ENCODE data around the gene FBXL4.

- no peak for TF ChIP-seq POLR2A (IDR thresholded peaks at IDR 0.05; ENCODE audit: extremely low read depth, insufficient read length)
- TF ChIP-seq, protein P1, sequence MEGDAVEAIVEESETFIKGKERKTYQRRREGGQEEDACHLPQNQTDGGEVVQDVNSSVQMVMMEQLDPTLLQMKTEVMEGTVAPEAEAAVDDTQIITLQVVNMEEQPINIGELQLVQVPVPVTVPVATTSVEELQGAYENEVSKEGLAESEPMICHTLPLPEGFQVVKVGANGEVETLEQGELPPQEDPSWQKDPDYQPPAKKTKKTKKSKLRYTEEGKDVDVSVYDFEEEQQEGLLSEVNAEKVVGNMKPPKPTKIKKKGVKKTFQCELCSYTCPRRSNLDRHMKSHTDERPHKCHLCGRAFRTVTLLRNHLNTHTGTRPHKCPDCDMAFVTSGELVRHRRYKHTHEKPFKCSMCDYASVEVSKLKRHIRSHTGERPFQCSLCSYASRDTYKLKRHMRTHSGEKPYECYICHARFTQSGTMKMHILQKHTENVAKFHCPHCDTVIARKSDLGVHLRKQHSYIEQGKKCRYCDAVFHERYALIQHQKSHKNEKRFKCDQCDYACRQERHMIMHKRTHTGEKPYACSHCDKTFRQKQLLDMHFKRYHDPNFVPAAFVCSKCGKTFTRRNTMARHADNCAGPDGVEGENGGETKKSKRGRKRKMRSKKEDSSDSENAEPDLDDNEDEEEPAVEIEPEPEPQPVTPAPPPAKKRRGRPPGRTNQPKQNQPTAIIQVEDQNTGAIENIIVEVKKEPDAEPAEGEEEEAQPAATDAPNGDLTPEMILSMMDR (IDR thresholded peaks at IDR 0.05; ENCODE audit: low read depth, low read length): no peak
Measured at GRCh38 chr6:98833307-98834059, 114.3 kb downstream of the FBXL4 start.

Data from NB4 (cell line).